ENCODE measurements around the gene PHF20.

DNA sequence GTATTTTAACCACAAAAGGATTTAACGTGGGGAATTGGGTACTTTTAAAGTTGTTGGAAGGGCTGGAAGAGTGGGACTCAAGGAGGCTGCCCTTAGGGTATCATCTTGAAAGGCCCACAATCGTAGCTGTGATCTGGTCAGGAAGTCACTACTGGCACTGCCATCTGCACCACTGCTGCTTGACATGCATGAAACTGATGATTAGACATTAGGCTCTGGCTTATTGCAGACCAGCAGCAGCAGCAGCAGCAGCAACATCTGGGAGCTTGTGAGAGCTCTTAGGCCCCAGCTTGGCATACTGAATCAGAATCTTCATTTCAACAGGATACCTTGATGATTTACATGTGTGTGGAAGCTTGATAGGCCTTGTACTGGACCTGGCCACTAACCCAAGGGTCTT, 68.6 kb downstream of the PHF20 start:
- TF ChIP-seq SUZ12 (IDR thresholded peaks at IDR 0.05; ENCODE audit: extremely low read depth, insufficient read depth, insufficient read length) = no peak
- TF ChIP-seq YY1 (IDR thresholded peaks at IDR 0.05; ENCODE audit: insufficient read depth, insufficient read length) = no peak
- no peak for TF ChIP-seq ZNF274 (IDR thresholded peaks at IDR 0.05; ENCODE audit: low read depth, low read length)
